Stimulated activated CD4-positive, alpha-beta T cell treated with anti-CD3 and anti-CD28 coated beads, Interleukin-15, amount 100 ng/mL, for 48 hours (primary cell): Measurements from ENCODE around the gene ZXDC.

Experiments
- DNase-seq, 2 donors: peaks; one replicate each; pipeline ENCODE4 v3.0.0-alpha.2; 2020; ENCODE audit warnings: low read depth in 2 of 2

Gene ZXDC

DNA sequence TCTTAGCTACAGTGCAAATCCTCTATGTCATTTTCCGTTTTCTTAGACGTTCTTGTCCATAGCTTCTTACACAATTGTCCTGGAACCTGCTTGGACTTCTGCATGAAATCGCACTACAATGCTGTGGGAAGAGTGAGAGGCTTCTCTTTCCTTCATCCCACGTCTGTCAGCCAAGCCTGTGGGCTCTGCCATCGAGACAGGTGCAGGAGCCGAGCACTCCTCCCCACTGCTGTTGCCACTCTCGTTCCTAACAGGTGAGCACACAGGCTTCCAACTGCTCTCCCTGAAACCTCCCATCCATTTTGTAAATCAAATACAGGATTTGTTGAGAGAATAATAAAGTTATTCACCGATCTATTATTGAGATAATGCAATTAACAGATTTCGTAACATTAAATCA lies 23.5 kb downstream of the ZXDC start:
- no peak for DNase-seq

GRCh38 chr3:126451511-126451910 lies 24.2 kb downstream of the ZXDC start:
- no peak for DNase-seq

GRCh38 chr3:126450744-126451143 lies 24.9 kb downstream of the ZXDC start:
- no peak for DNase-seq

DNA sequence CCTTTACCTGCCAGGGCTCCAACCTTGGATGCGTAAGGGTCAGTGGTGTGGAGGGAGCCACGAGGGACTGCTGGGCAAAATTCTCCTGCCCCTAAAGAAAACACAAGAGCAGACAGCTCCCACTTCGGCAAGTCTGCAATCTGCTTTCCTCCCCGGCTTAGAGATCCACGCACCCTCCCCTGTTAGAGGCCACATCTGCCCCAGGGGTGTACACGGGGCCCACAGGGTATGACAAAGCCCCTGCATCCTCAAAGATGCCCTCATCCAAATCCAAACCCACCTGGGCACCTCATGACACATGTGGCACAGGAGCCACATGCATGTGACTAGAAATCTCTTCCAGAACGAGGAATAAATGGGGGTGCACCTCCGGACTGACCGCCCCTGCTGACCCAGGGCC lies 25.5 kb downstream of the ZXDC start:
- no peak for DNase-seq

- DNase-seq: no peak
Measured at GRCh38 chr3:126449621-126450051, 26.1 kb downstream of the ZXDC start.

DNA sequence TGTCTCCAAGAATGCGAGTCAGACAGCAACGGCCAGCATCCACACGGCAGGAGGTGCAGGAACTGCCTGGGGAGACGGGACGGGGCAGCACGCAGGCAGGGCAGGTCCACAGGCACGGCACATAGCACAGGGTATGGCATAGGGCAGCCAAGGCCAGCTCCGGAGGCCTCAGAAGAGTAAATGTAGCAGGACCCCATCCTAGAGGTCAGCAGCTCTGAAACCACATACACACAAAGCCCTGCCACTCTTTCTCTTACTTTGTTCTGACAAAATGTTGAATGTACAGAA lies 26.9 kb downstream of the ZXDC start:
- no peak for DNase-seq

- DNase-seq: no peak
Measured at GRCh38 chr3:126448136-126448892, 27.4 kb downstream of the ZXDC start.

- no peak for DNase-seq
Measured at GRCh38 chr3:126447456-126448106, 28.1 kb downstream of the ZXDC start.

DNA sequence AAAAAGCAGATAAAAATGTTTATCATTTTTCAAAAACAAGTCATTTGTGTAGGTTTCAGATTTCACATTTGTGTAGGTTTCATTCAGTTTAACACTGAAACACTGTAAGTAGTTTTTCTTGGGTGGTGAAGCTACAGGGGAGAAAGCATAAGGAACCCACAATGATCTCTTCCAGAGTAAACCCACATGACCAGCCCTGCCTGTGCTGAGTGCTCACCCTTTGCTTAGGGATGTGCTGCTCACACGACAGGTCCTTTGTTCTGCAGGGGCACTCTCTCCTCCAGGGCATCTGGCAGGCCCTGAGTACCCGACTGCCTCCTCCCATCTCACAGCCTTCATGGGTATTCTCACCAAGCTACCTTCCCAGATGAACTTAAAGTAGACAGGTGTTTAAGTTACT lies 28.9 kb downstream of the ZXDC start:
- DNase-seq: no peak

GRCh38 chr3:126446301-126446700 lies 29.4 kb downstream of the ZXDC start:
- DNase-seq: no peak

GRCh38 chr3:126445506-126445905 lies 30.2 kb downstream of the ZXDC start:
- DNase-seq: no peak

DNA sequence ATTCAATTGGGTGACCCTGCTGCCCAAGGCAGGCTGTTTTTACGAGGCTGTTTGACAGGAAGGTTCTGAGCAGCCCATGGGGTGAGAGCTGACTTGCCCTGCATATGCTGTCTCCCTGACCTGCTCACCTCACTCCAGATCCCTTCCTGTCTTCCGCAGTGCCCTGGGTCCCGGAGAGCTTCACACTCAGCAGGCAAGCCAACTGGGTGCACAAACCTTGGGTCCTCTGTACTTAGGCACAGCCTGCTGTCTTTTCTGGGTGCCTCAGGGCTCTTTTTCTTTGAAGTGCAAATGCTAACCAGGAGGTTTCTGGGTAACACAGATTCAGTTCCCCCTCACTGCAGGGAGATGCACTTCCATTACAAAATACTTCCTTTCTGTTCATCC lies 32.8 kb downstream of the ZXDC start:
- no peak for DNase-seq

DNA sequence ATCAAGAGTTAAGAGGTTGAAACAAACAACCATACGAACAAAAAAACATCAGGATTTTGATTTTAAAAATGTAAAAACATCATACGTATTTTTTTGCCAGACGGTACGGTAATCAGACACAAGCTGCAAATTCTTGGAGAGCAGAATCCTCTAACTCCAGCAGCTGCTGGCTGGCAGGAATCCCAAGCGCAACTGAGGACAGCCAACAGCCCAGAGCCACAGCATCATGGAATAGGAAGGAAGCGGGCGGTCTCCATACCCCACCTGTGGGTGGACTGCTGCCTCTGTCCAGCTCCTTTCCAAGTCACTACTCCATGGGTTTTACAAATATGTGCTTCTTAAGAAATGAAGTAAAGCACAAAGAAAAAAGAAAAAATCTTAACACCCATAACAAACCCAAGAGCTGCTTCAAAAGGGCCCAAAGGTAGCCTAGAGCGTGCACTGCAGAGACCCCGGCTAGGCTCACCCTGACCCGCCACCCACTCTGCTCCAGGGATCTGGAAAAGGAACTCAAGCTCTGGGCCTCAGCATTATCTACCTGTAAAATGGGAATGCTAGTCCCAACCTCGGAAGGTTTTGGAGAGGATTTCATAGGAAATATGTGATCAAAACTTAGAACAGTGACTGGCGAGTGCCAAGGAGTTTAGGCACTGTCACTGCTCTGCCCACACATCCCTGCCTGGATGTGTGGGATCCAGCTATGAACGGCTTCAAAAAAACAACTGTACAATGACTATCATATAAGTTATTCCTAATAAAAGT lies 33.4 kb downstream of the ZXDC start:
- DNase-seq: no peak

DNA sequence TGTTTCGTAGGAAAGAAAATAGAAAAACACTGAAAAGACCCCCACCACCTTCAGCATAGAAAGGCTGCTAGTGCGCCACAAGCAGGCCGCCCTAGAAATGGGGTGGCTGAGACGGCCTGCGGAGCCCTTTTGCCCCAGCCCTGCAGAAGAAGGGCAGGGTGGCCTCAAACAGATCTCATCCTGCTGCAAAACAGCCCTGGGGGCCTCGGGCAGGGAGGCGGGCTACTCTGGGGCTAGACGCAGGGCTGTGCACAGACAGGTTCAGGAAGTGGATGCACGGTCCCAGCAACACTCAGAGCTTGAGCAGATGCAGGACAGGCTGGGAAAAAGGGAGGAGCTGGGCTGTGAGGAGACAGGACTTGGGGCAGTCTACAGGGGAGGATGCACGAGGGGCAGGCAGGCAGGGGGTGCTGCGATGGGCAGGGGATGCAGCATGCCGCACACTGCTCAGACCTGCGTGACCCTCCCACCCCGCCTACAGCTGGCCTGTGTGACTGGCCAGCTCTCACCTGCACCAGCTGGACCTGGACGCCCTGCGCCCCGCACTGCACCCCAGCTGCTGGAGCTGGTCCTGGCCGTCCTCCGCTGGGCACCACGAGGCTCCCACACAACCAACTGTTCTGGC lies 34.3 kb downstream of the ZXDC start:
- DNase-seq: no peak

DNA sequence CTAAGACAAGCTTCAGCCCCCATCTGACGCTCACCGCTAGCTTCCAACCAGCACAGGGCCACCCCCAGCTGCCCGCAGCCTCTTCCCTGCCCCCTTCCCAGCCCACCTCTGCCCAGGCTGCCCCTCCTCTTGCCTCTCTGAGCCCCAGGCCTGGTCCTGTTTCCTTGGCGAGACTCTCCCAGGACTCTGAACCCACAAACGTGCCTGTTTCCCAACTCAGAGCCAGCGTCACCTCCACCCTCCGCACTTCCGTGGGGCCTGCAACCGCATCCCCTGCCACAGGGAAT lies 35.0 kb downstream of the ZXDC start:
- no peak for DNase-seq

GRCh38 chr3:126439968-126440708 lies 35.6 kb downstream of the ZXDC start:
- DNase-seq: no peak

GRCh38 chr3:126439346-126439967 lies 36.2 kb downstream of the ZXDC start:
- no peak for DNase-seq

- no peak for DNase-seq
Measured at GRCh38 chr3:126438746-126439145, 36.9 kb downstream of the ZXDC start.

- DNase-seq: no peak
Measured at GRCh38 chr3:126438186-126438585, 37.5 kb downstream of the ZXDC start.

DNA sequence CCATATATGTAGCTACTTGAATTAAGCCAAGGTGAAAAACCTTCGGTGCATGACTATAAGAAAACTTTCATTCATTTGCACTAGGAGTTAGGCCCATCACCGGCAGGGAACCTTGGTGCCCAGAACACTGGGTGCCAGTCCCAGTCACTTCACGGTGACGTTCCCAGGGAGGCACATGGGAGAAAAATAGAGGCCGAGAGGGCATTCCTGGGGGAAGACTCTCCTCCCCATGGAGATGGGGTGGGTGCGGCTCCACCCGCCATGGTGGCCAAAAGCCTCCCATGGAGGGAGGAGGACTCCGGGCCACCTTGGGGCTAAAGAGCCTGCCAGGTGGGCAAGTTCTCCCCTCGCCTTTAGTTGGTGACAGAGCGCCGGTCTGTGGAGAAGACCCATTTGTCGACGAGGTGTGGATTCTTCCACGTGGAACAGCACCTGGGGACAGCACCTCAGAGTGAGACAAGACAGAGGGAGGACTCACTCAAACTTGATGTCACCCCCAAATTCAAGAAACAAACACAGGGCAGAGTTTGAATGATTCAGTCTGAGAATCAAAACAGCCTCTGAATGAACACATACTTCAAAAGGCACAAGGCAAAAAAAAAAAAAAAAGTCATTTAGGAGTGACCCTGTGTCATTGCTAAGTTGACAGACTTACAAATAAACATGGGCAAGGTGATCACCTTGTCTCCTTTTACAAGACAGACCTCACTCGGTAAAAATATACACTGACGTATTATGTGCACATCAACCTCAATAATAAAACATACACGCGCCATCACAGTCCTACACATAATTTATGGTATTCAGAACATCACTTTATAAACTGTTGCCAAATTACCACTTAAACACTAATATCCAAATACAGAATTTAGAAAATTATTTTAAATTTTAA lies 38.6 kb downstream of the ZXDC start:
- no peak for DNase-seq
